GM19099 (cell line): ENCODE data around the gene PLXNA2.

Experiments
- POLR2A ChIP-seq: IDR thresholded peaks from 3 replicates; pipeline ENCODE4 v1.6.1; 2011; ENCODE audit warnings: low read depth; ENCODE audit not compliant: insufficient read length; ENCODE audit errors: extremely low read depth

PLXNA2 gene

GRCh38 chr1:208166340-208167138, 77.6 kb downstream of the PLXNA2 start:
- no peak for TF ChIP-seq POLR2A

- no peak for TF ChIP-seq POLR2A
These were observed 78.5 kb downstream of the PLXNA2 start for GRCh38 chr1:208165659-208166058.

- no peak for TF ChIP-seq POLR2A
These were observed 79.6 kb downstream of the PLXNA2 start for GRCh38 chr1:208164609-208165008.

GRCh38 chr1:208163539-208163938, 80.6 kb downstream of the PLXNA2 start:
- no peak for TF ChIP-seq POLR2A

GRCh38 chr1:208162903-208163302, 81.3 kb downstream of the PLXNA2 start:
- no peak for TF ChIP-seq POLR2A

- TF ChIP-seq POLR2A: no peak
These were observed 82.4 kb downstream of the PLXNA2 start for GRCh38 chr1:208161656-208162375.

GRCh38 chr1:208161005-208161404, 83.2 kb downstream of the PLXNA2 start:
- TF ChIP-seq POLR2A: no peak

- no peak for TF ChIP-seq POLR2A
These were observed 83.8 kb downstream of the PLXNA2 start for GRCh38 chr1:208160259-208160819.

GRCh38 chr1:208159555-208160258, 84.5 kb downstream of the PLXNA2 start:
- no peak for TF ChIP-seq POLR2A

- no peak for TF ChIP-seq POLR2A
These were observed 85.3 kb downstream of the PLXNA2 start for GRCh38 chr1:208158640-208159554.

- no peak for TF ChIP-seq POLR2A
These were observed 86.4 kb downstream of the PLXNA2 start for GRCh38 chr1:208157769-208158168.

GRCh38 chr1:208156741-208157140, 87.4 kb downstream of the PLXNA2 start:
- TF ChIP-seq POLR2A: no peak

- TF ChIP-seq POLR2A: no peak
These were observed 87.9 kb downstream of the PLXNA2 start for GRCh38 chr1:208156310-208156709.
